HepG2 (cell line): Measurements from ENCODE around the gene WNK2. TPM values are rescaled to one million over a fixed set of nuclear protein-coding genes. Genes with fewer than 3 reads are reported as not detected.
A peak's percentile ranks its signal among the peaks of the same experiment; 100 is the strongest.

ENCODE experiments used
- ISL2 ChIP-seq: sonication (generic); formaldehyde crosslinking; IDR thresholded peaks from 2 replicates; pipeline ENCODE4 v1.5.0; 2020; ENCODE audit warnings: missing genetic modification reagents
- MTA1 ChIP-seq: sonication (generic); formaldehyde crosslinking; IDR thresholded peaks from 2 replicates; pipeline ENCODE4 v1.4.0; 2020; ENCODE audit warnings: missing genetic modification reagents, mild to moderate bottlenecking, borderline replicate concordance
- MTF1 ChIP-seq: sonication (generic); formaldehyde crosslinking; IDR thresholded peaks from 2 replicates; pipeline ENCODE4 v1.5.0; 2020; ENCODE audit warnings: missing genetic modification reagents
- NFIC ChIP-seq: IDR thresholded peaks from 2 replicates; pipeline ENCODE4 v1.6.1; 2012; ENCODE audit warnings: mild to moderate bottlenecking, low read length, inconsistent platforms
- POGZ ChIP-seq: sonication (generic); formaldehyde crosslinking; IDR thresholded peaks from 2 replicates; pipeline ENCODE4 v1.4.0; 2020; ENCODE audit warnings: mild to moderate bottlenecking, missing genetic modification reagents
- SIN3B ChIP-seq: fragments of 150-350 bp; IDR thresholded peaks from 2 replicates; pipeline ENCODE4 v1.6.1; 2014; ENCODE audit warnings: low read length
- SOX6 ChIP-seq, 2 experiments: fragments of 450-650 bp in 1 of 2; sonication (generic) in 1 of 2; formaldehyde crosslinking in 1 of 2; IDR thresholded peaks; 2 replicates each; pipeline versions ENCODE4 v1.4.0 to v1.6.1; 2017 to 2020; ENCODE audit warnings: antibody characterized with exemption in 1 of 2, mild to moderate bottlenecking in 1 of 2, missing genetic modification reagents in 1 of 2
- ZBTB20 ChIP-seq: sonication (generic); formaldehyde crosslinking; IDR thresholded peaks from 2 replicates; pipeline ENCODE4 v1.8.1; 2023; ENCODE audit warnings: missing genetic modification reagents, low read depth, mild to moderate bottlenecking, borderline replicate concordance
- ZNF263 ChIP-seq: sonication (generic); formaldehyde crosslinking; IDR thresholded peaks from 2 replicates; pipeline ENCODE4 v1.4.0; 2020; ENCODE audit warnings: missing genetic modification reagents
- ZNF564 ChIP-seq: sonication (generic); formaldehyde crosslinking; IDR thresholded peaks from 2 replicates; pipeline ENCODE4 v1.8.1; 2023; ENCODE audit warnings: mild to moderate bottlenecking, missing genetic modification reagents
- ZNF768 ChIP-seq: sonication (generic); formaldehyde crosslinking; IDR thresholded peaks from 2 replicates; pipeline ENCODE4 v1.4.0; 2020; ENCODE audit warnings: missing genetic modification reagents
- ZNF773 ChIP-seq: sonication (generic); formaldehyde crosslinking; IDR thresholded peaks from 2 replicates; pipeline ENCODE4 v1.4.0; 2020; ENCODE audit warnings: missing genetic modification reagents, borderline replicate concordance
- ZNF782 ChIP-seq: sonication (generic); formaldehyde crosslinking; IDR thresholded peaks from 2 replicates; pipeline ENCODE4 v1.4.0; 2020; ENCODE audit warnings: missing genetic modification reagents, mild to moderate bottlenecking, borderline replicate concordance
- ZNF792 ChIP-seq: IDR thresholded peaks from 2 replicates; pipeline ENCODE4 v1.6.1; 2016
- polyA plus RNA-seq, 8 experiments: library from polyadenylated mRNA; depleted of rRNA in 3 of 8; stranded (reverse) in 7 of 8; unstranded in 1 of 8; fragments of >200 nt; fragmentation: Illumina TruSeq in 4 of 8; extraction: Trizol in 4 of 8; gene quantifications; 2 replicates each; pipeline versions ENCODE4 v1.2.1 to v1.2.3, GENCODE V29; 2011 to 2016; ENCODE audit warnings: low read depth in 4 of 8, missing spikeins in 1 of 8, mixed read lengths in 1 of 8; ENCODE audit not compliant: insufficient read depth in 1 of 8
- total RNA-seq, 5 experiments: library from RNA; depleted of rRNA; stranded (reverse); fragments of >200 nt; fragmentation: Illumina TruSeq; extraction: Trizol; gene quantifications; 2 replicates each; pipeline ENCODE4 v1.2.3, GENCODE V29; 2016; ENCODE audit warnings: low read depth in 1 of 5
- TF ChIP-seq, protein P1 (sequence below): sonication (generic); formaldehyde crosslinking; IDR thresholded peaks from 2 replicates; pipeline ENCODE4 v1.4.0; 2020; ENCODE audit warnings: missing genetic modification reagents
- TF ChIP-seq, protein P2 (sequence below): sonication (generic); formaldehyde crosslinking; conservative IDR thresholded peaks from 2 replicates; pipeline ENCODE4 v1.4.0; 2020; ENCODE audit warnings: mild to moderate bottlenecking, missing genetic modification reagents, moderate library complexity
- TF ChIP-seq, protein P3 (sequence below): sonication (generic); formaldehyde crosslinking; IDR thresholded peaks from 2 replicates; pipeline ENCODE4 v1.4.0; 2020; ENCODE audit warnings: low read depth, mild to moderate bottlenecking, missing genetic modification reagents
- TF ChIP-seq, protein P4 (sequence below): IDR thresholded peaks from 2 replicates; pipeline ENCODE4 v1.4.0; 2020; ENCODE audit warnings: mild to moderate bottlenecking, missing genetic modification reagents

Gene WNK2
- total and polyA plus RNA-seq, 2 of the 13 experiments (the other 11 are each of a cell fraction or from before 2014, with no cell fraction given): 10.5 to 12.0 TPM

DNA sequence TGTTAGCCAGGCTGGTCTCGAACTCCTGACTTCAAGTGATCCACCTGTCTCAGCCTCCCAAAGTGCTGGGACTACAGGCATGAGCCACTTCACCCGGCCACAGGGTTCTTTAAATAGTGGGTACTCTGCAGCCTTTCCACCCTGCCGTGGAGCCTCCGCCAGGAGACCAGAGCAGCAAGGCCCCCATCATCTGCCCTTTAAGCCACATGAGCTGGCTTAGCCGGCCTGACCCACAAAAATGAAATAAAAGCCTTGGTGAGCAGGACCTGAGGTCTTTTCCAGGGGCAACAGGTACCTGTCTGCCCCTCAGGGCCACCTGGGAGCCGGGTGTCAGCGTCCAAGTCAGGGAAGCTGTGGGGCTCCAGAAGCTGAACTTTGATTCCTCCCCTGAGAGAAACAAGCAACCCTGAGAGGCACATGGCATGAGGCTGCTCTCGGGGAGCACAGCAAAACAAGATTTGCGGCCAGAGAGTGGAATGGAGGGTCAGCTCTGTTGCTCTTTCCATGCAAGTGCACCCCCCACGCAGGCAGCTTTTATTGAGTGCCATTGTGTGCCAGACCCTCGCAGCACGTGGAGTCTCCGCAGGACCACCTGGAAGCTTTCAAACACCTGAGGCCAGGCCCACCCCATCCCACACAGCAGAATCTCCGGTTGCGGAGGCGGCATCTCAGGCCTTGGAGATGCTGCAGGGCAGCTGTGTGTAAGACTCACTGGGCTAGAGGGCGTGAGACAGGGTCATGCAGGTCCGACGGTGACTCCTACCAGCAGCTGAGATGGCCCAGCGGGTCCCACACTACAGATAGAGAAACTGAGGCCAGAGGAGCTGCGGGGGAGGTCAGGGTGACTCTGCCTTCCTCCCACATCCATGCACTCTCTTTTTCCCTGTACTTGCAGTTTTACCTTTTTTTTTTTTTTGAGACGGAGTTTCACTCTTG lies 4.8 kb upstream of the WNK2 start (continued):
- TF ChIP-seq MTA1 (CRISPR knock-in tag) (no peak), SOX6 (IDR thresholded peaks at IDR 0.05) (no peak), SOX6 (CRISPR knock-in tag; IDR thresholded peaks at IDR 0.05) (no peak), MTF1 (no peak), ZNF792 (CRISPR knock-in tag) (no peak), POGZ (CRISPR knock-in tag) (no peak), ZBTB20 (CRISPR knock-in tag) (no peak), NFIC (no peak), ZNF263 (CRISPR knock-in tag) (peak; percentile 89), ISL2 (CRISPR knock-in tag) (no peak), SIN3B (no peak), ZNF564 (CRISPR knock-in tag) (no peak), ZNF782 (CRISPR knock-in tag) (0 out of 2 replicates have a peak, but pooled peaks have one; percentile 59), ZNF773 (CRISPR knock-in tag) (no peak), ZNF768 (CRISPR knock-in tag) (no peak)
- TF ChIP-seq, protein P1, sequence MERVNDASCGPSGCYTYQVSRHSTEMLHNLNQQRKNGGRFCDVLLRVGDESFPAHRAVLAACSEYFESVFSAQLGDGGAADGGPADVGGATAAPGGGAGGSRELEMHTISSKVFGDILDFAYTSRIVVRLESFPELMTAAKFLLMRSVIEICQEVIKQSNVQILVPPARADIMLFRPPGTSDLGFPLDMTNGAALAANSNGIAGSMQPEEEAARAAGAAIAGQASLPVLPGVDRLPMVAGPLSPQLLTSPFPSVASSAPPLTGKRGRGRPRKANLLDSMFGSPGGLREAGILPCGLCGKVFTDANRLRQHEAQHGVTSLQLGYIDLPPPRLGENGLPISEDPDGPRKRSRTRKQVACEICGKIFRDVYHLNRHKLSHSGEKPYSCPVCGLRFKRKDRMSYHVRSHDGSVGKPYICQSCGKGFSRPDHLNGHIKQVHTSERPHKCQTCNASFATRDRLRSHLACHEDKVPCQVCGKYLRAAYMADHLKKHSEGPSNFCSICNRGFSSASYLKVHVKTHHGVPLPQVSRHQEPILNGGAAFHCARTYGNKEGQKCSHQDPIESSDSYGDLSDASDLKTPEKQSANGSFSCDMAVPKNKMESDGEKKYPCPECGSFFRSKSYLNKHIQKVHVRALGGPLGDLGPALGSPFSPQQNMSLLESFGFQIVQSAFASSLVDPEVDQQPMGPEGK (CRISPR knock-in tag): 0 out of 2 replicates have a peak, but pooled peaks have one; percentile 22
- TF ChIP-seq, protein P2, sequence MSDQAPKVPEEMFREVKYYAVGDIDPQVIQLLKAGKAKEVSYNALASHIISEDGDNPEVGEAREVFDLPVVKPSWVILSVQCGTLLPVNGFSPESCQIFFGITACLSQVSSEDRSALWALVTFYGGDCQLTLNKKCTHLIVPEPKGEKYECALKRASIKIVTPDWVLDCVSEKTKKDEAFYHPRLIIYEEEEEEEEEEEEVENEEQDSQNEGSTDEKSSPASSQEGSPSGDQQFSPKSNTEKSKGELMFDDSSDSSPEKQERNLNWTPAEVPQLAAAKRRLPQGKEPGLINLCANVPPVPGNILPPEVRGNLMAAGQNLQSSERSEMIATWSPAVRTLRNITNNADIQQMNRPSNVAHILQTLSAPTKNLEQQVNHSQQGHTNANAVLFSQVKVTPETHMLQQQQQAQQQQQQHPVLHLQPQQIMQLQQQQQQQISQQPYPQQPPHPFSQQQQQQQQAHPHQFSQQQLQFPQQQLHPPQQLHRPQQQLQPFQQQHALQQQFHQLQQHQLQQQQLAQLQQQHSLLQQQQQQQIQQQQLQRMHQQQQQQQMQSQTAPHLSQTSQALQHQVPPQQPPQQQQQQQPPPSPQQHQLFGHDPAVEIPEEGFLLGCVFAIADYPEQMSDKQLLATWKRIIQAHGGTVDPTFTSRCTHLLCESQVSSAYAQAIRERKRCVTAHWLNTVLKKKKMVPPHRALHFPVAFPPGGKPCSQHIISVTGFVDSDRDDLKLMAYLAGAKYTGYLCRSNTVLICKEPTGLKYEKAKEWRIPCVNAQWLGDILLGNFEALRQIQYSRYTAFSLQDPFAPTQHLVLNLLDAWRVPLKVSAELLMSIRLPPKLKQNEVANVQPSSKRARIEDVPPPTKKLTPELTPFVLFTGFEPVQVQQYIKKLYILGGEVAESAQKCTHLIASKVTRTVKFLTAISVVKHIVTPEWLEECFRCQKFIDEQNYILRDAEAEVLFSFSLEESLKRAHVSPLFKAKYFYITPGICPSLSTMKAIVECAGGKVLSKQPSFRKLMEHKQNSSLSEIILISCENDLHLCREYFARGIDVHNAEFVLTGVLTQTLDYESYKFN (CRISPR knock-in tag): peak; percentile 55
- TF ChIP-seq, protein P3, sequence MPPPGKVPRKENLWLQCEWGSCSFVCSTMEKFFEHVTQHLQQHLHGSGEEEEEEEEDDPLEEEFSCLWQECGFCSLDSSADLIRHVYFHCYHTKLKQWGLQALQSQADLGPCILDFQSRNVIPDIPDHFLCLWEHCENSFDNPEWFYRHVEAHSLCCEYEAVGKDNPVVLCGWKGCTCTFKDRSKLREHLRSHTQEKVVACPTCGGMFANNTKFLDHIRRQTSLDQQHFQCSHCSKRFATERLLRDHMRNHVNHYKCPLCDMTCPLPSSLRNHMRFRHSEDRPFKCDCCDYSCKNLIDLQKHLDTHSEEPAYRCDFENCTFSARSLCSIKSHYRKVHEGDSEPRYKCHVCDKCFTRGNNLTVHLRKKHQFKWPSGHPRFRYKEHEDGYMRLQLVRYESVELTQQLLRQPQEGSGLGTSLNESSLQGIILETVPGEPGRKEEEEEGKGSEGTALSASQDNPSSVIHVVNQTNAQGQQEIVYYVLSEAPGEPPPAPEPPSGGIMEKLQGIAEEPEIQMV (CRISPR knock-in tag): 0 out of 2 replicates have a peak, but pooled peaks have one; percentile 48
- TF ChIP-seq, protein P4, sequence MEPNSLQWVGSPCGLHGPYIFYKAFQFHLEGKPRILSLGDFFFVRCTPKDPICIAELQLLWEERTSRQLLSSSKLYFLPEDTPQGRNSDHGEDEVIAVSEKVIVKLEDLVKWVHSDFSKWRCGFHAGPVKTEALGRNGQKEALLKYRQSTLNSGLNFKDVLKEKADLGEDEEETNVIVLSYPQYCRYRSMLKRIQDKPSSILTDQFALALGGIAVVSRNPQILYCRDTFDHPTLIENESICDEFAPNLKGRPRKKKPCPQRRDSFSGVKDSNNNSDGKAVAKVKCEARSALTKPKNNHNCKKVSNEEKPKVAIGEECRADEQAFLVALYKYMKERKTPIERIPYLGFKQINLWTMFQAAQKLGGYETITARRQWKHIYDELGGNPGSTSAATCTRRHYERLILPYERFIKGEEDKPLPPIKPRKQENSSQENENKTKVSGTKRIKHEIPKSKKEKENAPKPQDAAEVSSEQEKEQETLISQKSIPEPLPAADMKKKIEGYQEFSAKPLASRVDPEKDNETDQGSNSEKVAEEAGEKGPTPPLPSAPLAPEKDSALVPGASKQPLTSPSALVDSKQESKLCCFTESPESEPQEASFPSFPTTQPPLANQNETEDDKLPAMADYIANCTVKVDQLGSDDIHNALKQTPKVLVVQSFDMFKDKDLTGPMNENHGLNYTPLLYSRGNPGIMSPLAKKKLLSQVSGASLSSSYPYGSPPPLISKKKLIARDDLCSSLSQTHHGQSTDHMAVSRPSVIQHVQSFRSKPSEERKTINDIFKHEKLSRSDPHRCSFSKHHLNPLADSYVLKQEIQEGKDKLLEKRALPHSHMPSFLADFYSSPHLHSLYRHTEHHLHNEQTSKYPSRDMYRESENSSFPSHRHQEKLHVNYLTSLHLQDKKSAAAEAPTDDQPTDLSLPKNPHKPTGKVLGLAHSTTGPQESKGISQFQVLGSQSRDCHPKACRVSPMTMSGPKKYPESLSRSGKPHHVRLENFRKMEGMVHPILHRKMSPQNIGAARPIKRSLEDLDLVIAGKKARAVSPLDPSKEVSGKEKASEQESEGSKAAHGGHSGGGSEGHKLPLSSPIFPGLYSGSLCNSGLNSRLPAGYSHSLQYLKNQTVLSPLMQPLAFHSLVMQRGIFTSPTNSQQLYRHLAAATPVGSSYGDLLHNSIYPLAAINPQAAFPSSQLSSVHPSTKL (CRISPR knock-in tag): 0 out of 2 replicates have a peak, but pooled peaks have one; percentile 14
